ENCODE measurements around the gene METTL14. TPM values are rescaled to one million over a fixed set of nuclear protein-coding genes. Genes with fewer than 3 reads are reported as not detected.

The METTL14 gene
- total RNA-seq, 2 experiments from 2014 or later, result 44.5 to 51.2 TPM

GRCh38 chr4:118745357-118745756 is 60.2 kb downstream of the METTL14 start:
- Mint-ChIP-seq H3K9me3 (no peaks in the 10 kb centered on the region), H3K4me1 (no peaks in the 10 kb centered on the region), H3K36me3 (peaks cover 6% of the 10 kb centered on the region), H3K27me3 (no peaks in the 10 kb centered on the region), H3K27ac (no peak overlapping the region), H3K4me3 (no peak overlapping the region)
- no peak for DNase-seq

GRCh38 chr4:118746251-118746919 is 61.2 kb downstream of the METTL14 start:
- peaks cover 4% of the 10 kb centered on the region for H3K36me3 Mint-ChIP-seq
- no peak overlapping the region for H3K27ac Mint-ChIP-seq
- no peaks in the 10 kb centered on the region for H3K9me3 Mint-ChIP-seq
- DNase-seq, result no peak
- H3K4me1 Mint-ChIP-seq, result no peaks in the 10 kb centered on the region
- H3K27me3 Mint-ChIP-seq, result no peaks in the 10 kb centered on the region
- H3K4me3 Mint-ChIP-seq, result no peak overlapping the region

GRCh38 chr4:118749347-118749988 is 64.3 kb downstream of the METTL14 start:
- peaks cover 2% of the 10 kb centered on the region for H3K36me3 Mint-ChIP-seq
- H3K9me3 Mint-ChIP-seq, result no peaks in the 10 kb centered on the region
- no peak for DNase-seq
- H3K4me3 Mint-ChIP-seq, result no peak overlapping the region
- H3K4me1 Mint-ChIP-seq, result no peaks in the 10 kb centered on the region
- H3K27ac Mint-ChIP-seq, result no peak overlapping the region
- H3K27me3 Mint-ChIP-seq, result no peaks in the 10 kb centered on the region

DNA sequence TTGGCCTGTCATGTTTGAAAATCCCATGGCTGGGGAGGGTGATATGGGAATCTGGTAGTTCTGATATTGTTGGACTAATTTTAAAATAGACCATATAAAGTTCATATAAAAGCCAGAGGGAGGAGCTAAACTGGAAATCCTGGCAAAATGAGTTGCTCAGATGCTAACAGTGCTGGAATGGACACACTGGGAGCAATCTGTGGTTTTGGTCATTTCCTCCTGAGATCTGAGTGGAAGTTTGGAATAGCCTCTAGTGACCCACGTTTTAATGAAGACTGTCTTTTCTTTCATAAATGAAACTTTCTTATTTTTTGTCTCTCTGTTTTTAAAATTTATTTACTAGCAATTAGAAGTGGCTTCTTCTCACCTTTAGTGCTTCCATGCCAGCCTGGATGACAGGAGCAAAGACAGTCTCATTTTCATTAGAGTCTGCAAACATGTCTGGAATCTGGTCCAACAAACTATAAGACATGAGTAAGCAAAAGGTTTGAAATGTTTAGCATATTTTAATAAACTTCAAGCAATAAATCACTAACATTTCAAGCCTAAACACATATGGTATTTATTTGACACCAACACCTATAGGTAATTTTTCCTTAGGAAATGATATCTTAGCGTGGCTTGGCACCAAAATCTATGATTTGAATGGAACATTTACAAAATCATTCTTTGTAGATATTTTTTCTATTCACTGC is 66.6 kb downstream of the METTL14 start:
- H3K4me3 Mint-ChIP-seq, result no peak overlapping the region
- H3K4me1 Mint-ChIP-seq, result no peaks in the 10 kb centered on the region
- no peaks in the 10 kb centered on the region for H3K36me3 Mint-ChIP-seq
- no peaks in the 10 kb centered on the region for H3K9me3 Mint-ChIP-seq
- H3K27me3 Mint-ChIP-seq, result no peaks in the 10 kb centered on the region
- no peak overlapping the region for H3K27ac Mint-ChIP-seq
- DNase-seq, result no peak

GRCh38 chr4:118752551-118752950 is 67.4 kb downstream of the METTL14 start:
- no peak for DNase-seq
- H3K36me3 Mint-ChIP-seq, result no peaks in the 10 kb centered on the region
- no peaks in the 10 kb centered on the region for H3K9me3 Mint-ChIP-seq
- H3K27ac Mint-ChIP-seq, result no peak overlapping the region
- H3K4me1 Mint-ChIP-seq, result no peaks in the 10 kb centered on the region
- H3K27me3 Mint-ChIP-seq, result no peaks in the 10 kb centered on the region
- no peak overlapping the region for H3K4me3 Mint-ChIP-seq

- Mint-ChIP-seq H3K27ac (no peak overlapping the region), H3K27me3 (no peaks in the 10 kb centered on the region), H3K4me3 (no peak overlapping the region), H3K36me3 (no peaks in the 10 kb centered on the region), H3K9me3 (no peaks in the 10 kb centered on the region), H3K4me1 (no peaks in the 10 kb centered on the region)
- no peak for DNase-seq
Observed at GRCh38 chr4:118753096-118753495, 67.9 kb downstream of the METTL14 start.

- Mint-ChIP-seq H3K9me3 (no peaks in the 10 kb centered on the region), H3K4me3 (no peak overlapping the region), H3K27ac (no peak overlapping the region), H3K4me1 (no peaks in the 10 kb centered on the region), H3K36me3 (no peaks in the 10 kb centered on the region), H3K27me3 (no peaks in the 10 kb centered on the region)
- no peak for DNase-seq
Observed at GRCh38 chr4:118753685-118754084, 68.5 kb downstream of the METTL14 start.

DNA sequence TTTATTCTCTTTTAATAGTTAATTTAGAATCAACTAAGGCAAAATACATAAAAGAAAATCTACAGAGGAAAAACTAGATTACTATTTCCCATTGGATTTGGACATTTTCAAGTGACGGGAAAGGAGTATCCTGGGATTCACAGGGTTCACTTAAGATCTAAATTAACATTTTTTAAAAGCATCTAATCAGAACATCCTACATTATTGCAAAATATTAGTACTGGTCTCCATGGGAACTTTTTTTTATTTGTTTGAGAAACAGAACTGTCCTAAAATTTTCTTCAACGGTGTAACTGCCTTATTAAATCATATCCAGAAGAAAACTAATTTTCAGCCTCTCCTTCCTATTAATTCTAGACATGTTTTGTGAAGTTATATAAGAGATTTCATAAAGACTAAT is 69.7 kb downstream of the METTL14 start:
- no peaks in the 10 kb centered on the region for H3K36me3 Mint-ChIP-seq
- no peaks in the 10 kb centered on the region for H3K27me3 Mint-ChIP-seq
- no peak overlapping the region for H3K27ac Mint-ChIP-seq
- no peak for DNase-seq
- H3K4me3 Mint-ChIP-seq, result no peak overlapping the region
- no peaks in the 10 kb centered on the region for H3K4me1 Mint-ChIP-seq
- H3K9me3 Mint-ChIP-seq, result no peaks in the 10 kb centered on the region

- H3K4me3 Mint-ChIP-seq, result no peak overlapping the region
- H3K27ac Mint-ChIP-seq, result no peak overlapping the region
- H3K27me3 Mint-ChIP-seq, result no peaks in the 10 kb centered on the region
- H3K4me1 Mint-ChIP-seq, result no peaks in the 10 kb centered on the region
- no peak for DNase-seq
- no peaks in the 10 kb centered on the region for H3K36me3 Mint-ChIP-seq
- no peaks in the 10 kb centered on the region for H3K9me3 Mint-ChIP-seq
Observed at GRCh38 chr4:118755438-118756226, 70.4 kb downstream of the METTL14 start.

DNA sequence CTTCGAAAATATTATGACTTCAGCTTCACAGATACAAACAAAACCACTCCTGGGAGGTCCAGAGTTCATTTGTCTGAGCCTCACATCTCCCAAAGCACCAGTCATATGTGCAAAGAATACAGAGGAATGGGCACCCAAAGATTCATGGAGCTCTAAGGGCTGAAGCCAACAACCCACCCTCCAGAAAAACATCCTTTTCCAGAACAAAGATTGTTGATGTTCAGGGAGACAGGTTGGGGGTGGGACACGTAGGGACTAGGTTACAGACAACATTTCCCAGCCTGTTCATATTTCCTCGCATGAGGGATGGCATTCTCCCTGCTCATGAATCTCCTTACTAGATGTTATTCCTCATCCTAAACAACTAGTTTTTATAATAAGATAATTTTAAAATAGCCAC is 71.2 kb downstream of the METTL14 start:
- H3K36me3 Mint-ChIP-seq, result no peaks in the 10 kb centered on the region

GRCh38 chr4:118756958-118757357 is 71.8 kb downstream of the METTL14 start:
- Mint-ChIP-seq H3K36me3 (no peaks in the 10 kb centered on the region), H3K27ac (no peak overlapping the region), H3K4me3 (no peak overlapping the region), H3K27me3 (no peaks in the 10 kb centered on the region), H3K9me3 (no peaks in the 10 kb centered on the region), H3K4me1 (no peaks in the 10 kb centered on the region)
- no peak for DNase-seq

More for the DNA sequence above, 71.2 kb downstream of the METTL14 start:
- Mint-ChIP-seq H3K27ac (no peak overlapping the region), H3K27me3 (no peaks in the 10 kb centered on the region), H3K4me3 (no peak overlapping the region), H3K4me1 (no peaks in the 10 kb centered on the region), H3K9me3 (no peaks in the 10 kb centered on the region)
- no peak for DNase-seq

- H3K27ac Mint-ChIP-seq, result no peak overlapping the region
- DNase-seq, result no peak
- H3K4me1 Mint-ChIP-seq, result no peaks in the 10 kb centered on the region
- peaks cover 2% of the 10 kb centered on the region for H3K36me3 Mint-ChIP-seq
- H3K27me3 Mint-ChIP-seq, result no peaks in the 10 kb centered on the region
- no peaks in the 10 kb centered on the region for H3K9me3 Mint-ChIP-seq
- H3K4me3 Mint-ChIP-seq, result no peak overlapping the region
Observed at GRCh38 chr4:118757761-118758251, 72.6 kb downstream of the METTL14 start.

DNA sequence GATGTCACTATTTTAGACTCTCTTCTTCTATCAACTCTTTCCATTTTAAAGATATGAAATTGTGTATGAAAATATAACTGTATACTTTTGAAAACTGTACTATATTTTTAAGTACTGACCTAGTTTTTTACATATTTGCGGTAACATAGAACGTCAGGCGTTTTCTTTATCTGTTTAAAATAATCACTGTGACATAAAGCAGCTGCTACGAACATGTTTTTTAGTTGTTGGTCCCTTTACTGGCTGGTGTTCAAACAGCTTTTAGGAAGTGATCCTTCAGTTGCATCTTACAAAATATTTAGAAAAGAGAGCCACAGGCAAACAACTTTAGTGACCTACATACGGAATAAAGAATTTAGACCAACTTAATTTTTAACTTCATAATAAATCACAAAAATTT is 73.1 kb downstream of the METTL14 start:
- Mint-ChIP-seq H3K4me3 (no peak overlapping the region), H3K27ac (no peak overlapping the region), H3K27me3 (no peaks in the 10 kb centered on the region), H3K9me3 (no peaks in the 10 kb centered on the region), H3K36me3 (peaks cover 2% of the 10 kb centered on the region), H3K4me1 (no peaks in the 10 kb centered on the region)
- DNase-seq, result no peak

DNA sequence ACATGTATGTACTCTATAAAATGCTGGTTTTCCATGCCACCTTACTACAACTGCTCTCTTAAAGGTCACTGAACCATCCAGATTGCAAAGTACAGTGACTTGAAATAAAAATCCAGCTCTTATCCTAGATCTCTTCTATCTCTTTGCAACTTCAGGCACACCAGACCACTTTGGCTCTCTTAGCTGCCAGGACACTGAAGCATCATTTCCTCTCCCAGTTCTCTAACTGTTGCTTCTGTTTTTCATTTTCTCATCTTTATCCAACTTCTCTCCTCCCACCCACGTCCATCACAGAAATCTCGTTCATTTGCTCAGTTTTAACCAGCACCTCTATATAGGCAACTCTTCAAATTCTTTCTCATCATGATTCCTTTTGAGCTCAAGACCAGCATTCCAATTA is 74.3 kb downstream of the METTL14 start:
- Mint-ChIP-seq H3K27ac (no peak overlapping the region), H3K4me3 (no peak overlapping the region)
- no peak for DNase-seq

GRCh38 chr4:118760092-118760491 is 74.9 kb downstream of the METTL14 start:
- Mint-ChIP-seq H3K4me1 (no peaks in the 10 kb centered on the region), H3K4me3 (no peak overlapping the region), H3K9me3 (no peaks in the 10 kb centered on the region), H3K36me3 (peaks cover 6% of the 10 kb centered on the region), H3K27ac (no peak overlapping the region), H3K27me3 (no peaks in the 10 kb centered on the region)
- DNase-seq, result no peak

More for the DNA sequence above, 74.3 kb downstream of the METTL14 start:
- no peaks in the 10 kb centered on the region for H3K9me3 Mint-ChIP-seq
- H3K27me3 Mint-ChIP-seq, result no peaks in the 10 kb centered on the region
- H3K36me3 Mint-ChIP-seq, result peaks cover 6% of the 10 kb centered on the region
- no peaks in the 10 kb centered on the region for H3K4me1 Mint-ChIP-seq
